BE2C (cell line): Measurements from ENCODE around the gene SIRT7.

Source experiments
- DNase-seq: peaks from one replicate; pipeline ENCODE4 v3.0.0-alpha.2; 2020
- H3K27me3 ChIP-seq: fragments of 250-450 bp; sonication (Bioruptor Pico); 2 replicates; pipeline ENCODE4 v1.5.1; 2020; ENCODE audit warnings: mild to moderate bottlenecking
- H3K36me3 ChIP-seq: fragments of 250-450 bp; sonication (Bioruptor Pico); 2 replicates; pipeline ENCODE4 v1.5.1; 2020; ENCODE audit warnings: mild to moderate bottlenecking
- H3K4me1 ChIP-seq: fragments of 250-450 bp; sonication (Bioruptor Pico); 2 replicates; pipeline ENCODE4 v1.5.1; 2020
- H3K4me3 ChIP-seq: 2 replicates; pipeline ENCODE4 v1.5.1; 2011; ENCODE audit warnings: low read depth, low read length
- H3K9me3 ChIP-seq: fragments of 250-450 bp; sonication (Bioruptor Pico); 2 replicates; pipeline ENCODE4 v1.5.1; 2020
- CTCF ChIP-seq: IDR thresholded peaks from 2 replicates; pipeline ENCODE4 v1.5.1; 2012; ENCODE audit warnings: mild to moderate bottlenecking, low read depth, low read length

Gene SIRT7

GRCh38 chr17:81939218-81939617, 21.2 kb upstream of the SIRT7 start:
- Histone ChIP-seq H3K9me3 (no peaks in the 10 kb centered on the region), H3K27me3 (no peaks in the 10 kb centered on the region), H3K36me3 (peaks cover 8% of the 10 kb centered on the region), H3K4me3 (no peak overlapping the region), H3K4me1 (no peaks in the 10 kb centered on the region)
- no peak for DNase-seq
- no peak for TF ChIP-seq CTCF

GRCh38 chr17:81935709-81936084, 17.7 kb upstream of the SIRT7 start:
- no peaks in the 10 kb centered on the region for H3K4me1 ChIP-seq
- no peak for DNase-seq
- H3K36me3 ChIP-seq, result peaks cover 12% of the 10 kb centered on the region
- no peaks in the 10 kb centered on the region for H3K27me3 ChIP-seq
- H3K4me3 ChIP-seq, result peak overlapping the region; percentile 86
- H3K9me3 ChIP-seq, result no peaks in the 10 kb centered on the region
- no peak for TF ChIP-seq CTCF

GRCh38 chr17:81934850-81935708, 17.1 kb upstream of the SIRT7 start:
- TF ChIP-seq CTCF, result no peak
- H3K9me3 ChIP-seq, result no peaks in the 10 kb centered on the region
- H3K36me3 ChIP-seq, result peaks cover 12% of the 10 kb centered on the region
- H3K4me3 ChIP-seq, result no peak overlapping the region
- no peak for DNase-seq
- H3K27me3 ChIP-seq, result no peaks in the 10 kb centered on the region
- no peaks in the 10 kb centered on the region for H3K4me1 ChIP-seq

- no peaks in the 10 kb centered on the region for H3K4me1 ChIP-seq
These were observed 16.3 kb upstream of the SIRT7 start for GRCh38 chr17:81934098-81934757.

GRCh38 chr17:81933178-81933699, 15.3 kb upstream of the SIRT7 start:
- no peak for DNase-seq

More at GRCh38 chr17:81934098-81934757, 16.3 kb upstream of the SIRT7 start:
- Histone ChIP-seq H3K27me3 (no peaks in the 10 kb centered on the region), H3K4me3 (no peak overlapping the region), H3K9me3 (no peaks in the 10 kb centered on the region), H3K36me3 (peaks cover 12% of the 10 kb centered on the region)
- DNase-seq, result no peak
- TF ChIP-seq CTCF, result no peak

More at GRCh38 chr17:81933178-81933699, 15.3 kb upstream of the SIRT7 start:
- Histone ChIP-seq H3K36me3 (peaks cover 12% of the 10 kb centered on the region), H3K4me1 (no peaks in the 10 kb centered on the region), H3K4me3 (no peak overlapping the region), H3K9me3 (no peaks in the 10 kb centered on the region), H3K27me3 (no peaks in the 10 kb centered on the region)
- no peak for TF ChIP-seq CTCF
